MCF 10A (cell line): ENCODE data around the gene AFF4. TPM values are rescaled to one million over a fixed set of nuclear protein-coding genes. Genes with fewer than 3 reads are reported as not detected.

Experiments used
- BruUV-seq: library from RNA; stranded (reverse); fragments of 400-500 nt; replicated peaks from 2 replicates; lab custom pipeline; 2021; lab: Mats Ljungman, UMichigan
- CTCF ChIA-PET: fragments of 300-600 bp; sonication (Branson Sonifier 250); formaldehyde crosslinking; extraction: SDS; loops from one replicate; lab custom pipeline; 2021; ENCODE audit warnings: antibody characterized with exemption, inconsistent platforms; lab: Yijun Ruan, JAX
- POLR2A ChIA-PET: fragments of 300-600, 350-650 bp; sonication (Branson Sonifier 250); formaldehyde crosslinking; extraction: SDS; loops from one replicate; lab custom pipeline; 2020; ENCODE audit warnings: antibody characterized with exemption, inconsistent platforms; lab: Yijun Ruan, JAX
- DNase-seq: peaks from one replicate; pipeline ENCODE4 v3.0.0-alpha.2; 2018; ENCODE audit not compliant: unreplicated experiment
- H3K27ac Mint-ChIP-seq: one replicate; pipeline ENCODE4 v1.8.0; 2022; ENCODE audit warnings: mild to moderate bottlenecking, low read depth, mixed read lengths; ENCODE audit not compliant: unreplicated experiment
- H3K27me3 Mint-ChIP-seq: one replicate; pipeline ENCODE4 v1.8.0; 2022; ENCODE audit warnings: mixed read lengths; ENCODE audit not compliant: insufficient read depth, unreplicated experiment
- H3K36me3 Mint-ChIP-seq: one replicate; pipeline ENCODE4 v1.8.0; 2022; ENCODE audit warnings: mild to moderate bottlenecking, moderate library complexity, mixed read lengths; ENCODE audit not compliant: insufficient read depth, unreplicated experiment
- H3K4me1 Mint-ChIP-seq: one replicate; pipeline ENCODE4 v1.8.0; 2022; ENCODE audit warnings: mixed read lengths; ENCODE audit not compliant: insufficient read depth, unreplicated experiment
- H3K4me3 Mint-ChIP-seq: one replicate; pipeline ENCODE4 v1.8.0; 2022; ENCODE audit warnings: mild to moderate bottlenecking, moderate library complexity, mixed read lengths; ENCODE audit not compliant: unreplicated experiment
- H3K9me3 Mint-ChIP-seq: one replicate; pipeline ENCODE4 v1.8.0; 2022; ENCODE audit warnings: mixed read lengths; ENCODE audit not compliant: unreplicated experiment
- intact Hi-C: fragments of 100-400 bp; cut with micrococcal nuclease; formaldehyde crosslinking; loops from 2 replicates; pipeline ENCODE4 v1.14.1; 2022
- total RNA-seq: library from RNA; stranded (reverse); gene quantifications from 2 replicates; pipeline ENCODE4 v1.2.3, GENCODE V29; 2022
- TF ChIP-seq, protein P1 (sequence below): fragments of 200-600 bp; IDR thresholded peaks from one replicate; pipeline ENCODE4 v1.8.0; 2022; ENCODE audit warnings: antibody characterized with exemption, mild to moderate bottlenecking; ENCODE audit not compliant: unreplicated experiment

The AFF4 gene
- total RNA-seq, 1 experiment from 2014 or later, result 206 TPM

- Mint-ChIP-seq H3K27me3 (no peaks in the 10 kb centered on the region), H3K9me3 (no peaks in the 10 kb centered on the region), H3K4me3 (no peak overlapping the region), H3K4me1 (peaks cover 6% of the 10 kb centered on the region), H3K36me3 (peaks cover 83% of the 10 kb centered on the region), H3K27ac (no peak overlapping the region)
- TSS peak; percentile 5 for BruUV-seq
- intact Hi-C loops, result no loop called here
- TF ChIP-seq, protein P1, sequence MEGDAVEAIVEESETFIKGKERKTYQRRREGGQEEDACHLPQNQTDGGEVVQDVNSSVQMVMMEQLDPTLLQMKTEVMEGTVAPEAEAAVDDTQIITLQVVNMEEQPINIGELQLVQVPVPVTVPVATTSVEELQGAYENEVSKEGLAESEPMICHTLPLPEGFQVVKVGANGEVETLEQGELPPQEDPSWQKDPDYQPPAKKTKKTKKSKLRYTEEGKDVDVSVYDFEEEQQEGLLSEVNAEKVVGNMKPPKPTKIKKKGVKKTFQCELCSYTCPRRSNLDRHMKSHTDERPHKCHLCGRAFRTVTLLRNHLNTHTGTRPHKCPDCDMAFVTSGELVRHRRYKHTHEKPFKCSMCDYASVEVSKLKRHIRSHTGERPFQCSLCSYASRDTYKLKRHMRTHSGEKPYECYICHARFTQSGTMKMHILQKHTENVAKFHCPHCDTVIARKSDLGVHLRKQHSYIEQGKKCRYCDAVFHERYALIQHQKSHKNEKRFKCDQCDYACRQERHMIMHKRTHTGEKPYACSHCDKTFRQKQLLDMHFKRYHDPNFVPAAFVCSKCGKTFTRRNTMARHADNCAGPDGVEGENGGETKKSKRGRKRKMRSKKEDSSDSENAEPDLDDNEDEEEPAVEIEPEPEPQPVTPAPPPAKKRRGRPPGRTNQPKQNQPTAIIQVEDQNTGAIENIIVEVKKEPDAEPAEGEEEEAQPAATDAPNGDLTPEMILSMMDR, result no peak
- CTCF ChIA-PET, result interaction anchor here (0.6 to 1.7 kb wide), 4 partner anchors 16 to 206 kb away, joined by 3 to 4 read pairs (median 4); no protein-coding TSS in a partner anchor
- DNase-seq, result no peak
- POLR2A ChIA-PET, result interaction anchor here (0.7 to 1.0 kb wide), 3 partner anchors 9 to 18 kb away, joined by 3 read pairs; no protein-coding TSS in a partner anchor
These were observed 62.4 kb downstream of the AFF4 start for GRCh38 chr5:132901036-132901435.

DNA sequence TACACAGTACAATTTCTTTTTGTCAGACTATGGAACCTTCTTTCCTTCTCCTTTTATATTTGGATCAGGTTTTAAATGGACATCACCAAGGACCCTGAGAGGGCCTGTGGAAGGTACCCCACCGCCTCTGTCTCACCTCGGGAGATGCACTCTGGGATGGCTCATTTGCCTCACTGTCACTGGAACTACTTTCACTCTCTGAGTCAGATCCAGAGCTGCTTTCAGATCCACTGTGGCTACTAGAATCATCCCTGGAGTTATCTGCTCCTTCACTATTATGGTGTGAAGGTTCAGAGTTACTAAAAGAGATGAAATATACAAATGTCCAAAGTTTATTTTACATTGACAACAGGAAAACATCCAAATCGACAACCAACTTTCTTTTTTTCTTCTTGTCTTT is 65.3 kb downstream of the AFF4 start:
- TF ChIP-seq, protein P1, result no peak
- H3K4me3 Mint-ChIP-seq, result no peak overlapping the region
- intact Hi-C loops, result no loop called here
- peaks cover 94% of the 10 kb centered on the region for H3K36me3 Mint-ChIP-seq
- CTCF ChIA-PET, result interaction anchor here (0.6 kb wide), 1 partner anchor 190 kb away, joined by 3 read pairs; no protein-coding TSS in a partner anchor
- no peaks in the 10 kb centered on the region for H3K4me1 Mint-ChIP-seq
- no peaks in the 10 kb centered on the region for H3K27me3 Mint-ChIP-seq
- BruUV-seq, result no TSS peak
- POLR2A ChIA-PET, result interaction anchor here (0.6 to 1.9 kb wide), 8 partner anchors 9 to 73 kb away, joined by 3 to 9 read pairs (median 4); no protein-coding TSS in a partner anchor
- H3K9me3 Mint-ChIP-seq, result no peaks in the 10 kb centered on the region
- DNase-seq, result no peak
- H3K27ac Mint-ChIP-seq, result no peak overlapping the region

- no peaks in the 10 kb centered on the region for H3K27me3 Mint-ChIP-seq
- peak overlapping the region; percentile 36 for H3K27ac Mint-ChIP-seq
- H3K4me3 Mint-ChIP-seq, result no peak overlapping the region
- H3K4me1 Mint-ChIP-seq, result no peaks in the 10 kb centered on the region
- H3K9me3 Mint-ChIP-seq, result no peaks in the 10 kb centered on the region
- TF ChIP-seq, protein P1, result no peak
- intact Hi-C loops, result no loop called here
- peaks cover 94% of the 10 kb centered on the region for H3K36me3 Mint-ChIP-seq
- DNase-seq, result no peak
- ChIA-PET CTCF (interaction anchor here (0.7 to 1.5 kb wide), 2 partner anchors 13 to 77 kb away, joined by 7 read pairs; no protein-coding TSS in a partner anchor), POLR2A (interaction anchor here (1.1 to 1.6 kb wide), 4 partner anchors 8 to 72 kb away, joined by 3 to 9 read pairs (median 5); no protein-coding TSS in a partner anchor)
- BruUV-seq, result TSS peak; percentile 46
These were observed 66.7 kb downstream of the AFF4 start for GRCh38 chr5:132896685-132897084.

DNA sequence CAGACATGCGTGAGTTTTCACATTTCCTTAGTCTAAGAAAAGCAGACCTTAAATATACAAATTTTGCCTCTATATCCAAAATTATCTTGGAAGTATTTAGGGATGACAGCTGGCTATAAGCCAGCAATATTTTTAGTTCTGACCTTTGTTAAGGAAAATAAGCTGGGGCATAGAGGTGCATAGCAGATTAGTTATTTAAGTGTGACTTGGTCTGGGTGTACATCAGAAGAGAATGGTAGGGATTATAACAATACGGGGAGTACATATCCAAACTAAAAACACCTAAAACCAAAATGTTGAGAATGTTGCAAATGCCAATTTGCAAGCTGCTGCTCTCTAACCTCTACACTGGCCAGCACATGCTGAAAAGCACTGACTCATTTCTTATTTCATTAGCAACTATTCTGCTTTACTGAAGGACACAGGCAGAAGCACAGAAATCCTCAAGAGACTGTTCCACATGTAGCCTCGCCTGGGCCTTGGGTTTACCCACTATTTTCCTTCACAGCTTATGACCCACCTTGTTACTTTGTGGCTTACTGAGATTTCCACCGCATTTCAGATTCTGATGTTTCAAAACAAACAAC is 67.6 kb downstream of the AFF4 start:
- Mint-ChIP-seq H3K27ac (peak overlapping the region; percentile 36), H3K36me3 (peaks cover 100% of the 10 kb centered on the region), H3K9me3 (no peaks in the 10 kb centered on the region), H3K4me3 (no peak overlapping the region), H3K4me1 (no peaks in the 10 kb centered on the region), H3K27me3 (no peaks in the 10 kb centered on the region)
- ChIA-PET POLR2A (interaction anchor here (0.6 to 1.8 kb wide), 5 partner anchors 11 to 155 kb away, joined by 3 to 9 read pairs (median 4); partner anchors contain the start of genes GDF9, HSPA4 and UQCRQ), CTCF (interaction anchor here (0.5 to 1.7 kb wide), 9 partner anchors 10 to 1796 kb away, joined by 3 to 19 read pairs (median 3); no protein-coding TSS in a partner anchor)
- no TSS peak for BruUV-seq
- intact Hi-C loops, result no loop called here
- TF ChIP-seq, protein P1, result no peak
- no peak for DNase-seq
